NCI-H2107 treated with DMSO at 0.1 percent for 48 hours (cell line): ENCODE measurements around the gene LDLRAP1.
"Not testable (repeated sequence)": the region's sequence is repeated elsewhere in the genome, so short reads cannot be mapped to it uniquely, and the experiment has no call there.

Source experiments
- DNase-seq: peaks from one replicate; lab custom pipeline; 2025; ENCODE audit not compliant: unreplicated experiment; lab: John Stamatoyannopoulos, UW

The LDLRAP1 gene

GRCh38 chr1:25573591-25573930 is 30.2 kb downstream of the LDLRAP1 start:
- DNase-seq: no peak

- no peak for DNase-seq
Measured at GRCh38 chr1:25573961-25574360, 30.6 kb downstream of the LDLRAP1 start.

- no peak for DNase-seq
Measured at GRCh38 chr1:25575191-25575590, 31.8 kb downstream of the LDLRAP1 start.

- DNase-seq: no peak
Measured at GRCh38 chr1:25576459-25577133, 33.2 kb downstream of the LDLRAP1 start.

GRCh38 chr1:25577134-25577920 is 33.9 kb downstream of the LDLRAP1 start:
- DNase-seq: no peak

- DNase-seq: no peak
Measured at GRCh38 chr1:25579292-25580252, 36.2 kb downstream of the LDLRAP1 start.

- DNase-seq: no peak
Measured at GRCh38 chr1:25580927-25581326, 37.5 kb downstream of the LDLRAP1 start.

GRCh38 chr1:25581764-25582163 is 38.4 kb downstream of the LDLRAP1 start:
- DNase-seq: no peak

- no peak for DNase-seq
Measured at GRCh38 chr1:25583519-25584370, 40.3 kb downstream of the LDLRAP1 start.

GRCh38 chr1:25586181-25586588 is 42.8 kb downstream of the LDLRAP1 start:
- no peak for DNase-seq

GRCh38 chr1:25587290-25587689 is 43.9 kb downstream of the LDLRAP1 start:
- no peak for DNase-seq

GRCh38 chr1:25588224-25588623 is 44.8 kb downstream of the LDLRAP1 start:
- not testable (repeated sequence) for DNase-seq

GRCh38 chr1:25588786-25589185 is 45.4 kb downstream of the LDLRAP1 start:
- DNase-seq: not testable (repeated sequence)

- no peak for DNase-seq
Measured at GRCh38 chr1:25590096-25590824, 46.9 kb downstream of the LDLRAP1 start.

GRCh38 chr1:25593861-25594260 is 50.5 kb downstream of the LDLRAP1 start:
- DNase-seq: no peak

- no peak for DNase-seq
Measured at GRCh38 chr1:25594971-25595370, 51.6 kb downstream of the LDLRAP1 start.

GRCh38 chr1:25596641-25597040 is 53.2 kb downstream of the LDLRAP1 start:
- DNase-seq: not testable (repeated sequence)

- no peak for DNase-seq
Measured at GRCh38 chr1:25598879-25599278, 55.5 kb downstream of the LDLRAP1 start.

- DNase-seq: no peak
Measured at GRCh38 chr1:25599969-25600610, 56.7 kb downstream of the LDLRAP1 start.
